SK-N-SH (cell line): ENCODE results near the gene NSUN4.

ENCODE experiments used
- NRF1 ChIP-seq: IDR thresholded peaks from 2 replicates; pipeline ENCODE4 v1.6.1; 2012; ENCODE audit warnings: low read depth, mild to moderate bottlenecking, low read length
- RAD21 ChIP-seq: IDR thresholded peaks from 2 replicates; pipeline ENCODE4 v1.6.1; 2012; ENCODE audit warnings: mild to moderate bottlenecking, low read length
- TF ChIP-seq, protein P1 (sequence below): fragments of 200-600 bp; sonication (generic); IDR thresholded peaks from 2 replicates; pipeline ENCODE4 v1.6.1; 2017; ENCODE audit warnings: antibody characterized with exemption, mild to moderate bottlenecking, moderate library complexity

DNA sequence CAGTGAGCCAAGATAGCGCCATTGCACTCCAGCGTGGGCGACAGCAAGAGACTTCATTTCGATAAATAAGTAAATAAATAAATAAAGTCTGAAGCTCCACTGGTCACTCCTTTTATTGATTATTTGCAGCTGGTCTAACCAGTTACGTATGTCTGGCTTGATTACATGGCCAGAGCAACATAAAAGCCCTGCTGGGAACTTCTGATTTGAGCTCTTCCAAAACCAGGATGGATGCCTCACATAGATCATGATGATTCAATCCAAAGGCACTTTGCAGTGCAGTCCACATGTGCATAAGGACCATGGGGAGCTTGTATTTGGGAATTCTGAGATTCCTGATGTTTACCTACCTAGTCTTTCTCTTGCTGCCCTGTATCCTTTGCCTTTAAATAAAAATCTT is 24.0 kb downstream of the NSUN4 start:
- TF ChIP-seq, protein P1, sequence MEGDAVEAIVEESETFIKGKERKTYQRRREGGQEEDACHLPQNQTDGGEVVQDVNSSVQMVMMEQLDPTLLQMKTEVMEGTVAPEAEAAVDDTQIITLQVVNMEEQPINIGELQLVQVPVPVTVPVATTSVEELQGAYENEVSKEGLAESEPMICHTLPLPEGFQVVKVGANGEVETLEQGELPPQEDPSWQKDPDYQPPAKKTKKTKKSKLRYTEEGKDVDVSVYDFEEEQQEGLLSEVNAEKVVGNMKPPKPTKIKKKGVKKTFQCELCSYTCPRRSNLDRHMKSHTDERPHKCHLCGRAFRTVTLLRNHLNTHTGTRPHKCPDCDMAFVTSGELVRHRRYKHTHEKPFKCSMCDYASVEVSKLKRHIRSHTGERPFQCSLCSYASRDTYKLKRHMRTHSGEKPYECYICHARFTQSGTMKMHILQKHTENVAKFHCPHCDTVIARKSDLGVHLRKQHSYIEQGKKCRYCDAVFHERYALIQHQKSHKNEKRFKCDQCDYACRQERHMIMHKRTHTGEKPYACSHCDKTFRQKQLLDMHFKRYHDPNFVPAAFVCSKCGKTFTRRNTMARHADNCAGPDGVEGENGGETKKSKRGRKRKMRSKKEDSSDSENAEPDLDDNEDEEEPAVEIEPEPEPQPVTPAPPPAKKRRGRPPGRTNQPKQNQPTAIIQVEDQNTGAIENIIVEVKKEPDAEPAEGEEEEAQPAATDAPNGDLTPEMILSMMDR, result no peak
- TF ChIP-seq RAD21 (no peak), NRF1 (no peak)
